ENCODE measurements around the gene BIN1. TPM values are rescaled to one million over a fixed set of nuclear protein-coding genes. Genes with fewer than 3 reads are reported as not detected.

Gene BIN1
- total RNA-seq, 1 experiment from 2014 or later: 31.8 TPM

DNA sequence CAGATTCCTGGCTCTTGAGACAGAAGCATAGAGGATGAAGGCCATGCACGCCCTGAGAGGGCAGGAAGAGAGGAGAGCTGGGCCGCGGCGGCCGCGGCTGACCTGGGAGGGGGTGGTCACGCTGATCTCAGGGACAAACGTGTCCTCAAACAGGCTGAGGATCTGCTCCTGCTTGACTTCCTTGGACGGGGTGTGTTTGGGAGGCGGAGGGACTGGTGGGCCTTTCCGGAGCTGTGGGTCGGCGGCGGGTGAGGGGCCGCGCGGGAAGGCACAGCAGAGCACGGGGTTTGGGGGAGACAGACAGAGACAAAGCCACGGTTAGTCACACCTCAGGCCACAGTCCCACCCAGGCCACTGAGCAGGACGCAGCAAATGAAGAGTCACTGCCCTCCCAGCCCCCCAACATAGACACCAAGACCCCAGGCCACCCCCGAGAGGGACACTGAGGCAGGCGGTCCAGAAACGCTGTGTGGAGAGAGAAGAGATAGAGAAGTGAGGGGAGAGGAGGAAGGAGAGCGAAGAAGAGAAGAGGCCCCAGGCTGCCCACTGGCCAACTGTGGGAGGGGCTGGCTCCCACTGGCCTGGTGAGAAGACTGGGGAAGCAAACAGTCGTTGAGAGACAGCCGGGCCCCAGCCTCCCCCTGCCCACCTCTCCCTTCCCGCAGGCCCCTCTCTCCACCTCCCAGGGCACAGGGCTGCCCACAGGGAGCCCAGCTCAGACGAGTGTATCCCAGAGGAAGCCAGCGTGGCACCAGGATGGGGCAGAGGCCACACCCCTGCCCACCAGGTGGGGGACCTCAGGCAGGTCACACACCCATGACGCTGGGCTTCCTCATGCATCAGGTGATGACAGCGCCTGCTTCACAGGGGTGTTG, 49.3 kb downstream of the BIN1 start:
- ChIA-PET CTCF (no interaction called here), POLR2A (no interaction called here), RAD21 (ENCODE audit: low non-redundant PET in 1 of 2, low total read pairs in 2 of 2, uncharacterized antibody in 2 of 2, unreplicated experiment in 2 of 2) (no interaction called here)
- H3K9ac ChIP-seq (ENCODE audit: low read length): no peak overlapping the region
- H2AFZ ChIP-seq (ENCODE audit: low read depth, low read length, poor library complexity, severe bottlenecking): no peak overlapping the region
- H3K4me1 ChIP-seq (ENCODE audit: control insufficient read depth in 1 of 2, insufficient read depth in 2 of 2, low read length in 2 of 2): peaks cover 0 to 9% of the 10 kb centered on the region in 2 experiments; a peak in 3 of 4 replicates
- no peaks in the 10 kb centered on the region for H3K79me2 ChIP-seq (ENCODE audit: insufficient read depth, low read length)
- H3K4me3 ChIP-seq (replicated peaks in 1 of 2; ENCODE audit: low read depth in 1 of 2, low read length in 2 of 2): no peak overlapping the region
- H4K20me1 ChIP-seq (ENCODE audit: insufficient read depth): no peaks in the 10 kb centered on the region
- H3K4me2 ChIP-seq (ENCODE audit: low read length): no peak overlapping the region
- H3K9me3 ChIP-seq (ENCODE audit: control insufficient read depth in 1 of 2, insufficient read depth in 1 of 2, low read depth in 1 of 2, low read length in 2 of 2): no peaks in the 10 kb centered on the region
- no peaks in the 10 kb centered on the region for H3K9me2 ChIP-seq (ENCODE audit: insufficient read depth)
- no peak for ATAC-seq
- TF ChIP-seq EZH2phosphoT487 (IDR thresholded peaks at IDR 0.05; ENCODE audit: borderline replicate concordance) (no peak), SIN3A (IDR thresholded peaks at IDR 0.05; ENCODE audit: low read depth) (no peak), POLR2AphosphoS5 (IDR thresholded peaks at IDR 0.05; ENCODE audit: low read depth, low read length) (no peak), FOSL1 (IDR thresholded peaks at IDR 0.05; ENCODE audit: low read depth) (no peak), ZNF274 (IDR thresholded peaks at IDR 0.05; ENCODE audit: low read depth, low read length) (no peak), TCF7L2 (IDR thresholded peaks at IDR 0.05; ENCODE audit: borderline replicate concordance, extremely low read depth, insufficient read depth, insufficient read length) (no peak), EGR1 (IDR thresholded peaks at IDR 0.05; ENCODE audit: low read depth) (no peak), ZFX (IDR thresholded peaks at IDR 0.05) (no peak), POLR2A (IDR thresholded peaks at IDR 0.05; ENCODE audit: borderline replicate concordance, extremely low read depth, insufficient read depth, insufficient read length) (no peak), CBX3 (IDR thresholded peaks at IDR 0.05; ENCODE audit: low read depth) (no peak), SP1 (IDR thresholded peaks at IDR 0.05; ENCODE audit: low read depth) (no peak), JUND (IDR thresholded peaks at IDR 0.05) (no peak), ELF1 (IDR thresholded peaks at IDR 0.05; ENCODE audit: borderline replicate concordance, low read depth) (no peak), EZH2 (IDR thresholded peaks at IDR 0.05) (no peak), CEBPB (IDR thresholded peaks at IDR 0.05; ENCODE audit: low read depth) (no peak)
- TF ChIP-seq, protein P1, sequence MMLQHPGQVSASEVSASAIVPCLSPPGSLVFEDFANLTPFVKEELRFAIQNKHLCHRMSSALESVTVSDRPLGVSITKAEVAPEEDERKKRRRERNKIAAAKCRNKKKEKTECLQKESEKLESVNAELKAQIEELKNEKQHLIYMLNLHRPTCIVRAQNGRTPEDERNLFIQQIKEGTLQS (IDR thresholded peaks at IDR 0.05): no peak
- TF ChIP-seq, protein P2, sequence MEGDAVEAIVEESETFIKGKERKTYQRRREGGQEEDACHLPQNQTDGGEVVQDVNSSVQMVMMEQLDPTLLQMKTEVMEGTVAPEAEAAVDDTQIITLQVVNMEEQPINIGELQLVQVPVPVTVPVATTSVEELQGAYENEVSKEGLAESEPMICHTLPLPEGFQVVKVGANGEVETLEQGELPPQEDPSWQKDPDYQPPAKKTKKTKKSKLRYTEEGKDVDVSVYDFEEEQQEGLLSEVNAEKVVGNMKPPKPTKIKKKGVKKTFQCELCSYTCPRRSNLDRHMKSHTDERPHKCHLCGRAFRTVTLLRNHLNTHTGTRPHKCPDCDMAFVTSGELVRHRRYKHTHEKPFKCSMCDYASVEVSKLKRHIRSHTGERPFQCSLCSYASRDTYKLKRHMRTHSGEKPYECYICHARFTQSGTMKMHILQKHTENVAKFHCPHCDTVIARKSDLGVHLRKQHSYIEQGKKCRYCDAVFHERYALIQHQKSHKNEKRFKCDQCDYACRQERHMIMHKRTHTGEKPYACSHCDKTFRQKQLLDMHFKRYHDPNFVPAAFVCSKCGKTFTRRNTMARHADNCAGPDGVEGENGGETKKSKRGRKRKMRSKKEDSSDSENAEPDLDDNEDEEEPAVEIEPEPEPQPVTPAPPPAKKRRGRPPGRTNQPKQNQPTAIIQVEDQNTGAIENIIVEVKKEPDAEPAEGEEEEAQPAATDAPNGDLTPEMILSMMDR (IDR thresholded peaks at IDR 0.05 in 2 of 3, conservative IDR thresholded peaks at IDR 0.05 in 1 of 3; ENCODE audit: borderline replicate concordance in 1 of 3, insufficient read depth in 1 of 3, low read depth in 2 of 3, low read length in 2 of 3): no peak
- TF ChIP-seq, protein P3, sequence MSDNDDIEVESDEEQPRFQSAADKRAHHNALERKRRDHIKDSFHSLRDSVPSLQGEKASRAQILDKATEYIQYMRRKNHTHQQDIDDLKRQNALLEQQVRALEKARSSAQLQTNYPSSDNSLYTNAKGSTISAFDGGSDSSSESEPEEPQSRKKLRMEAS (IDR thresholded peaks at IDR 0.05): no peak
- TF ChIP-seq, protein P4, sequence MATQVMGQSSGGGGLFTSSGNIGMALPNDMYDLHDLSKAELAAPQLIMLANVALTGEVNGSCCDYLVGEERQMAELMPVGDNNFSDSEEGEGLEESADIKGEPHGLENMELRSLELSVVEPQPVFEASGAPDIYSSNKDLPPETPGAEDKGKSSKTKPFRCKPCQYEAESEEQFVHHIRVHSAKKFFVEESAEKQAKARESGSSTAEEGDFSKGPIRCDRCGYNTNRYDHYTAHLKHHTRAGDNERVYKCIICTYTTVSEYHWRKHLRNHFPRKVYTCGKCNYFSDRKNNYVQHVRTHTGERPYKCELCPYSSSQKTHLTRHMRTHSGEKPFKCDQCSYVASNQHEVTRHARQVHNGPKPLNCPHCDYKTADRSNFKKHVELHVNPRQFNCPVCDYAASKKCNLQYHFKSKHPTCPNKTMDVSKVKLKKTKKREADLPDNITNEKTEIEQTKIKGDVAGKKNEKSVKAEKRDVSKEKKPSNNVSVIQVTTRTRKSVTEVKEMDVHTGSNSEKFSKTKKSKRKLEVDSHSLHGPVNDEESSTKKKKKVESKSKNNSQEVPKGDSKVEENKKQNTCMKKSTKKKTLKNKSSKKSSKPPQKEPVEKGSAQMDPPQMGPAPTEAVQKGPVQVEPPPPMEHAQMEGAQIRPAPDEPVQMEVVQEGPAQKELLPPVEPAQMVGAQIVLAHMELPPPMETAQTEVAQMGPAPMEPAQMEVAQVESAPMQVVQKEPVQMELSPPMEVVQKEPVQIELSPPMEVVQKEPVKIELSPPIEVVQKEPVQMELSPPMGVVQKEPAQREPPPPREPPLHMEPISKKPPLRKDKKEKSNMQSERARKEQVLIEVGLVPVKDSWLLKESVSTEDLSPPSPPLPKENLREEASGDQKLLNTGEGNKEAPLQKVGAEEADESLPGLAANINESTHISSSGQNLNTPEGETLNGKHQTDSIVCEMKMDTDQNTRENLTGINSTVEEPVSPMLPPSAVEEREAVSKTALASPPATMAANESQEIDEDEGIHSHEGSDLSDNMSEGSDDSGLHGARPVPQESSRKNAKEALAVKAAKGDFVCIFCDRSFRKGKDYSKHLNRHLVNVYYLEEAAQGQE (IDR thresholded peaks at IDR 0.05; ENCODE audit: low read depth): no peak
- no peak for DNase-seq (ENCODE audit: low read depth, low spot score)
- no peaks in the 10 kb centered on the region for H3K27me3 ChIP-seq (ENCODE audit: insufficient read depth, low read length)
- H3K36me3 ChIP-seq (ENCODE audit: control insufficient read depth in 1 of 2, insufficient read depth in 2 of 2, low read length in 2 of 2): no peaks in the 10 kb centered on the region
- BruUV-seq (replicated peaks): no TSS peak
- H3K27ac ChIP-seq (ENCODE audit: low read depth, low read length): no peak overlapping the region
- intact Hi-C loops (cut with micrococcal nuclease): no loop called here
